Uterus (tissue), 4 donors: ENCODE results near the gene GZMH. TPM values are rescaled to one million over a fixed set of nuclear protein-coding genes. Genes with fewer than 3 reads are reported as not detected.

Experiments used
- DNase-seq, 2 donors: peaks; one replicate each; pipeline ENCODE4 v3.0.0-alpha.2; 2019 to 2020
- H3K27ac ChIP-seq, 2 donors: fragments of 200-600 bp; sonication (generic); 1 replicate in 1 of 2; 2 replicates in 1 of 2; pipeline ENCODE4 v1.5.1; 2016 to 2018
- H3K27me3 ChIP-seq, 2 donors: fragments of 200-600 bp; sonication (generic); one replicate each; pipeline ENCODE4 v1.5.1; 2018 to 2019; ENCODE audit warnings: control low read depth in 1 of 2
- H3K36me3 ChIP-seq, 2 donors: fragments of 200-600 bp; sonication (generic); one replicate each; pipeline ENCODE4 v1.5.1; 2019; ENCODE audit warnings: control low read depth in 1 of 2
- H3K4me1 ChIP-seq, 2 donors: fragments of 200-600 bp; sonication (generic); one replicate each; pipeline ENCODE4 v1.5.1; 2018 to 2019; ENCODE audit warnings: control low read depth in 1 of 2
- H3K4me3 ChIP-seq, 2 donors: fragments of 200-600 bp; sonication (generic); 1 replicate in 1 of 2; 2 replicates in 1 of 2; pipeline ENCODE4 v1.5.1; 2018 to 2019; ENCODE audit warnings: mild to moderate bottlenecking in 1 of 2
- H3K9me3 ChIP-seq, 2 donors: fragments of 200-600 bp; sonication (generic); one replicate each; pipeline ENCODE4 v1.5.1; 2019; ENCODE audit warnings: control low read depth in 1 of 2
- POLR2A ChIP-seq, 2 donors: fragments of 450-650 bp; IDR thresholded peaks; one replicate each; pipeline ENCODE4 v1.6.1; 2016; ENCODE audit warnings: antibody characterized with exemption in 2 of 2, mild to moderate bottlenecking in 1 of 2, moderate library complexity in 1 of 2
- intact Hi-C: fragments of 100-400 bp; cut with DNase I; formaldehyde crosslinking; loops from one replicate; pipeline ENCODE4 v1.15.1; 2023; ENCODE audit warnings: low total_unique reads
- total RNA-seq, 4 donors: library from RNA; depleted of rRNA in 3 of 4; stranded (reverse); fragments of >200 nt in 3 of 4; gene quantifications; one replicate each; pipeline versions ENCODE4 v1.1.0 to v1.2.4, GENCODE V29; 2014 to 2023
- TF ChIP-seq, protein P1 (sequence below), 4 experiments: fragments of 200-600 bp in 2 of 4; fragments of 450-650 bp in 2 of 4; sonication (generic) in 2 of 4; IDR thresholded peaks; one replicate each; pipeline ENCODE4 v1.5.1; 2016 to 2019; ENCODE audit warnings: antibody characterized with exemption in 4 of 4, mild to moderate bottlenecking in 2 of 4, moderate library complexity in 1 of 4
- donor health status: DM: yes; HTN: yes; CAD: no.

The GZMH gene
- total RNA-seq, 4 donors from 2014 or later = 0.82 to 2.3 TPM; not detected in 2

DNA sequence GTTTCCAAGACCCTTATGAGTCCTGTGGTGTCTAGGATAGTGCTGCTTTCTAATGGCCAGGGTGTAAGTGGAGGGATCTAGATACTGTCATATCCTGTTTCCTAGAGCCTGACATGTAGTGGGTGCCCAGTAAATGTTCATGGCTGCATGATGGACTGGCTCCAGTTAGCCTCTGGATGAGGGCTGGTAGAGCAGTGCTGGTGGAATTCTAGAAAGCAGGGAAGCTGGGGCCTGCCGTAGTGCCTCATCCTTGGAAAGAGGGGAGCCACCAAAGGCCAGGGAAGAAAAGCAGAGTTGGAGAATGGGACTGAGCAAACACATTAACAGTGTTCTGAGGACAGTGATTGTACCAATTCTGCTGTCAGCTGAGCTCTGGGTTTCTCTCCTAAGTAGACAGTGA lies 23.9 kb upstream of the GZMH start:
- Histone ChIP-seq H3K4me3 (no peak overlapping the region), H3K4me1 (no peaks in the 10 kb centered on the region), H3K27ac (no peak overlapping the region), H3K9me3 (no peaks in the 10 kb centered on the region), H3K36me3 (no peaks in the 10 kb centered on the region), H3K27me3 (no peaks in the 10 kb centered on the region)
- no peak for DNase-seq
- intact Hi-C loops = no loop called here
- TF ChIP-seq POLR2A (IDR thresholded peaks at IDR 0.05) = no peak
- TF ChIP-seq, protein P1, sequence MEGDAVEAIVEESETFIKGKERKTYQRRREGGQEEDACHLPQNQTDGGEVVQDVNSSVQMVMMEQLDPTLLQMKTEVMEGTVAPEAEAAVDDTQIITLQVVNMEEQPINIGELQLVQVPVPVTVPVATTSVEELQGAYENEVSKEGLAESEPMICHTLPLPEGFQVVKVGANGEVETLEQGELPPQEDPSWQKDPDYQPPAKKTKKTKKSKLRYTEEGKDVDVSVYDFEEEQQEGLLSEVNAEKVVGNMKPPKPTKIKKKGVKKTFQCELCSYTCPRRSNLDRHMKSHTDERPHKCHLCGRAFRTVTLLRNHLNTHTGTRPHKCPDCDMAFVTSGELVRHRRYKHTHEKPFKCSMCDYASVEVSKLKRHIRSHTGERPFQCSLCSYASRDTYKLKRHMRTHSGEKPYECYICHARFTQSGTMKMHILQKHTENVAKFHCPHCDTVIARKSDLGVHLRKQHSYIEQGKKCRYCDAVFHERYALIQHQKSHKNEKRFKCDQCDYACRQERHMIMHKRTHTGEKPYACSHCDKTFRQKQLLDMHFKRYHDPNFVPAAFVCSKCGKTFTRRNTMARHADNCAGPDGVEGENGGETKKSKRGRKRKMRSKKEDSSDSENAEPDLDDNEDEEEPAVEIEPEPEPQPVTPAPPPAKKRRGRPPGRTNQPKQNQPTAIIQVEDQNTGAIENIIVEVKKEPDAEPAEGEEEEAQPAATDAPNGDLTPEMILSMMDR (IDR thresholded peaks at IDR 0.05) = no peak

- Histone ChIP-seq H3K36me3 (no peaks in the 10 kb centered on the region), H3K4me1 (no peaks in the 10 kb centered on the region), H3K27me3 (no peaks in the 10 kb centered on the region), H3K4me3 (no peak overlapping the region), H3K27ac (no peak overlapping the region), H3K9me3 (no peaks in the 10 kb centered on the region)
- TF ChIP-seq, protein P1 (IDR thresholded peaks at IDR 0.05) = no peak
- no peak for TF ChIP-seq POLR2A (IDR thresholded peaks at IDR 0.05)
- DNase-seq = no peak
- intact Hi-C loops = no loop called here
Observed at GRCh38 chr14:24632761-24633160, 23.3 kb upstream of the GZMH start.

GRCh38 chr14:24632336-24632735 lies 22.9 kb upstream of the GZMH start:
- no peaks in the 10 kb centered on the region for H3K27me3 ChIP-seq
- H3K4me3 ChIP-seq = no peak overlapping the region
- TF ChIP-seq POLR2A (IDR thresholded peaks at IDR 0.05) = no peak
- H3K36me3 ChIP-seq = no peaks in the 10 kb centered on the region
- DNase-seq = no peak
- no peaks in the 10 kb centered on the region for H3K4me1 ChIP-seq
- H3K27ac ChIP-seq = no peak overlapping the region
- intact Hi-C loops = no loop called here
- no peaks in the 10 kb centered on the region for H3K9me3 ChIP-seq

DNA sequence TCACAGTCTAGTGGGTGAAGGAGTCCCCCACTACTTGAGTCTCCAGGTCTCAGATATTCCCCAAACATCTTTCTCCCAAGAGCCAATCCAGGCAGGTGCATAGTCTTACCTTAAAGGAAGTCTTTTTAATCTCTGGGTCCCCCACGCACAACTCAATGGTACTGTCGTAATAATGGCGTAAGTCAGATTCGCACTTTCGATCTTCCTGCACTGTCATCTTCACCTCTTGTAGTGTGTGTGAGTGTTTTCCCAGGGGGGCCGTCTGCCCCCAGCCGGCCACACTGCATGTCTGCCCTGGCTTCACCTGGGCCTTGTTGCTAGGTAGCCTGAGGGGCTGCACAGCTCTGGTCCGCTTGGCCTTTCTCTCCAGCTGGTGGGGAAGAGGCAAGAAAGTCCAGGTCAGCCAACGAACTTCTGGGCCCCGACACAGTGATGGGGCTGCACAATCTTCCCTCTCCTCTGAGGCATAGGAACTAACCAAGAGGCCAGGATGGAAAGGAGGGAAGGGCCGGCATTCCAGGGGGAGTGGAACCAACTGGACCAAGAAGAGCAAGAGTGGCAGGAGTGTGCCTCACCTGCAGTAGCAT lies 22.4 kb upstream of the GZMH start:
- H3K36me3 ChIP-seq = no peaks in the 10 kb centered on the region
- H3K9me3 ChIP-seq = no peaks in the 10 kb centered on the region
- no peak overlapping the region for H3K4me3 ChIP-seq
- DNase-seq = no peak
- no peak overlapping the region for H3K27ac ChIP-seq
- no peaks in the 10 kb centered on the region for H3K4me1 ChIP-seq
- intact Hi-C loops = no loop called here
- TF ChIP-seq, protein P1 (IDR thresholded peaks at IDR 0.05) = no peak
- no peak for TF ChIP-seq POLR2A (IDR thresholded peaks at IDR 0.05)
- no peaks in the 10 kb centered on the region for H3K27me3 ChIP-seq

DNA sequence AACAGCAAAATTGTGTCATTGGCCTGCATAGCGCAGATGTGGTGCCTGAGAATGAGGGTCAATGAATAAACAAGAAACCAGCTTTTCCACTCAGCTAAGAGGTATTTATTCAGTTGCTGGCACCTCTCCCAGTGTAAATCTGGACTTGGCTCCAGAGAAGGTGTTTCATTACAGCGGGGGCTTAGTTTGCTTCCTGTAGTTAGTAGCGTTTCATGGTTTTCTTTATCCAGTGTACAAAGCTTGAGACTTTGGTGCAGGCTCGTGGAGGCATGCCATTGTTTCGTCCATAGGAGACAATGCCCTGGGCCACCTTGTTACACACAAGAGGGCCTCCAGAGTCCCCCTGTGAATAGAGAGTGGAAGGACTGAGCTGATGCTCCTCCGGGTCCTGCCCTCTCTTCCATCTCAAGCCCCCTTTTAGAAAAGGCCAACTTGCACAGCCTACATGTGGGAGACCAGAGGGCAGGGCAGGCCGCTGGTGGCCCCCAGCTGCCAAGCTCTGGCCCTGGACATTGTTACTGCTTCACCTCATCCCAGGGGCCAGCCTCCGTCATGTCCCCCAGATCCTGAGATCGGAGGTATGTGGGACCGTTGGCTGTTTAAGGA lies 21.5 kb upstream of the GZMH start:
- TF ChIP-seq, protein P1 (IDR thresholded peaks at IDR 0.05) = no peak
- no peak for TF ChIP-seq POLR2A (IDR thresholded peaks at IDR 0.05)
- no peaks in the 10 kb centered on the region for H3K4me1 ChIP-seq
- no peaks in the 10 kb centered on the region for H3K27me3 ChIP-seq
- no peak overlapping the region for H3K4me3 ChIP-seq
- H3K27ac ChIP-seq = no peak overlapping the region
- intact Hi-C loops = no loop called here
- DNase-seq = no peak
- no peaks in the 10 kb centered on the region for H3K9me3 ChIP-seq
- H3K36me3 ChIP-seq = no peaks in the 10 kb centered on the region
